ENCODE results near the gene WDR27.

The WDR27 gene

GRCh38 chr6:169725125-169726048 is 23.6 kb upstream of the WDR27 start:
- Histone ChIP-seq H3K36me3 (ENCODE audit: control insufficient read depth in 2 of 2, insufficient read depth in 1 of 2, low read length in 2 of 2) (no peaks in the 10 kb centered on the region), H3K9me3 (ENCODE audit: control insufficient read depth, insufficient read depth, low read depth, low read length) (no peaks in the 10 kb centered on the region), H3K4me1 (ENCODE audit: control insufficient read depth, insufficient read depth, low read length) (no peaks in the 10 kb centered on the region), H3K27ac (ENCODE audit: extremely low read depth, low read depth, low read length) (peak overlapping the region; percentile 88; the same call in 1 of the 2 replicates), H3K4me3 (ENCODE audit: low read depth, low read length) (peak overlapping the region; percentile 89)
- CTCF ChIA-PET = no interaction called here
- TF ChIP-seq ZNF280D (tag by site-specific recombination; IDR thresholded peaks at IDR 0.05) = no peak
- TF ChIP-seq PRDM1 (tag by site-specific recombination; IDR thresholded peaks at IDR 0.05) = peak; percentile 78
- TF ChIP-seq MYNN (tag by site-specific recombination; IDR thresholded peaks at IDR 0.05; ENCODE audit: borderline replicate concordance) = no peak
- TF ChIP-seq ZNF600 (tag by site-specific recombination; IDR thresholded peaks at IDR 0.05) = peak; percentile 62
- TF ChIP-seq ZNF2 (tag by site-specific recombination; IDR thresholded peaks at IDR 0.05) = no peak
- TF ChIP-seq ZSCAN16 (tag by site-specific recombination; IDR thresholded peaks at IDR 0.05) = no peak
- no peak for TF ChIP-seq SETDB1 (IDR thresholded peaks at IDR 0.05; ENCODE audit: insufficient read length, low read length)
- peak; percentile 55; the same call in 1 of the 2 replicates for TF ChIP-seq ZBTB20 (tag by site-specific recombination; IDR thresholded peaks at IDR 0.05)
- TF ChIP-seq ZNF529 (tag by site-specific recombination; IDR thresholded peaks at IDR 0.05; ENCODE audit: insufficient replicate concordance) = no peak
- no peak for TF ChIP-seq ZNF426 (tag by site-specific recombination; IDR thresholded peaks at IDR 0.05)
- TF ChIP-seq, protein P1, sequence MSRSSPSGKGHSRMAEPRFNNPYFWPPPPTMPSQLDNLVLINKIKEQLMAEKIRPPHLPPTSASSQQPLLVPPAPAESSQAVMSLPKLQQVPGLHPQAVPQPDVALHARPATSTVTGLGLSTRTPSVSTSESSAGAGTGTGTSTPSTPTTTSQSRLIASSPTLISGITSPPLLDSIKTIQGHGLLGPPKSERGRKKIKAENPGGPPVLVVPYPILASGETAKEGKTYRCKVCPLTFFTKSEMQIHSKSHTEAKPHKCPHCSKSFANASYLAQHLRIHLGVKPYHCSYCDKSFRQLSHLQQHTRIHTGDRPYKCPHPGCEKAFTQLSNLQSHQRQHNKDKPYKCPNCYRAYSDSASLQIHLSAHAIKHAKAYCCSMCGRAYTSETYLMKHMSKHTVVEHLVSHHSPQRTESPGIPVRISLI (tag by site-specific recombination; IDR thresholded peaks at IDR 0.05) = peak; percentile 88
- no peak for TF ChIP-seq YY2 (tag by site-specific recombination; IDR thresholded peaks at IDR 0.05)
- TF ChIP-seq ZSCAN30 (tag by site-specific recombination; IDR thresholded peaks at IDR 0.05) = 0 out of 2 replicates have a peak, but pooled peaks have one; percentile 2
- TF ChIP-seq ZEB2 (tag by site-specific recombination; IDR thresholded peaks at IDR 0.05) = 0 out of 2 replicates have a peak, but pooled peaks have one; percentile 52
- no peak for TF ChIP-seq ZBTB21 (tag by site-specific recombination; IDR thresholded peaks at IDR 0.05)
- TF ChIP-seq ZNF660 (tag by site-specific recombination; IDR thresholded peaks at IDR 0.05) = no peak
- no peak for TF ChIP-seq GLI2 (tag by site-specific recombination; IDR thresholded peaks at IDR 0.05; ENCODE audit: borderline replicate concordance, low read depth)
- 0 out of 2 replicates have a peak, but pooled peaks have one; percentile 61 for TF ChIP-seq ZNF501 (tag by site-specific recombination; IDR thresholded peaks at IDR 0.05)
- TF ChIP-seq ZFP37 (tag by site-specific recombination; IDR thresholded peaks at IDR 0.05) = 0 out of 2 replicates have a peak, but pooled peaks have one; percentile 14
- TF ChIP-seq ZNF629 (tag by site-specific recombination; IDR thresholded peaks at IDR 0.05) = 0 out of 2 replicates have a peak, but pooled peaks have one; percentile 22
- TF ChIP-seq ZBTB8A (tag by site-specific recombination; IDR thresholded peaks at IDR 0.05) = peak; percentile 29; the same call in 1 of the 2 replicates
- no peak for TF ChIP-seq ZNF707 (tag by site-specific recombination; IDR thresholded peaks at IDR 0.05)
- peak; percentile 76 for TF ChIP-seq ZNF335 (tag by site-specific recombination; conservative IDR thresholded peaks at IDR 0.05)
- no peak for TF ChIP-seq SCRT2 (tag by site-specific recombination; IDR thresholded peaks at IDR 0.05)
- TF ChIP-seq ZBTB26 (tag by site-specific recombination; optimal IDR thresholded peaks at IDR 0.05) = peak; percentile 39
- TF ChIP-seq SP7 (tag by site-specific recombination; IDR thresholded peaks at IDR 0.05) = 0 out of 2 replicates have a peak, but pooled peaks have one; percentile 3
- no peak for TF ChIP-seq ZNF138 (tag by site-specific recombination; IDR thresholded peaks at IDR 0.05; ENCODE audit: borderline replicate concordance)
- TF ChIP-seq ZBTB17 (tag by site-specific recombination; IDR thresholded peaks at IDR 0.05) = peak; percentile 33; the same call in 1 of the 2 replicates
- POLR2A ChIA-PET = interaction anchor here (0.6 to 2.3 kb wide), 6 partner anchors 13 to 818 kb away, joined by 3 to 11 read pairs (median 4); partner anchors contain the start of genes C6orf120, DYNLT2, ERMARD and WDR27

Measured in HEK293 (cell line).